Stimulated activated CD8-positive, alpha-beta memory T cell treated with anti-CD3 and anti-CD28 coated beads, Interleukin-4, amount 100 ng/mL, for 48 hours (primary cell): ENCODE measurements around the gene LAMB4.

Experiments used
- DNase-seq: peaks from one replicate; pipeline ENCODE4 v3.0.0-alpha.2; 2020

LAMB4 gene

GRCh38 chr7:107982042-107982840, 147.9 kb downstream of the LAMB4 start:
- no peak for DNase-seq

GRCh38 chr7:107981466-107981865, 148.7 kb downstream of the LAMB4 start:
- no peak for DNase-seq

- DNase-seq, result no peak
These were observed 149.4 kb downstream of the LAMB4 start for GRCh38 chr7:107980671-107981190.

- DNase-seq, result no peak
These were observed 150.0 kb downstream of the LAMB4 start for GRCh38 chr7:107980171-107980570.

- DNase-seq, result no peak
These were observed 151.2 kb downstream of the LAMB4 start for GRCh38 chr7:107978815-107979408.

- DNase-seq, result no peak
These were observed 153.1 kb downstream of the LAMB4 start for GRCh38 chr7:107977048-107977447.

DNA sequence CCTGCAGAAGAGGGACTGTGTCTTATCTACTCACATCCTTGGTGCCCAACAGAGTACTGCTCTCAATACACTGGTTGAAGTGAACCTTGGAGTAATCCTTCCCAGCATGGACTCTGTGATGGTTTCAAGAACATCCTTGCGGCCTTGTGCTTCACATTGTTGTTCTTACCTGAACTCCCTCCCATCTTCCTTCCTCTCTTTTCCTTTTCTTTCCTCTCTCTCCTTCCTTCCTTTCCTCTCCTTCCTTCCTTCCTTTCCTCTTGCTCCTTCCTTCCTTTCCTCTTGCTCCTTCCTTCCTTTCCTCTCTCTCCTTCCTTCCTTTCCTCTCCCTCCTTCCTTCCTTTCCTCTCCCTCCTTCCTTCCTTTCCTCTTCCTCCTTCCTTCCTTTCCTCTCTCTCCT, 153.5 kb downstream of the LAMB4 start:
- no peak for DNase-seq

DNA sequence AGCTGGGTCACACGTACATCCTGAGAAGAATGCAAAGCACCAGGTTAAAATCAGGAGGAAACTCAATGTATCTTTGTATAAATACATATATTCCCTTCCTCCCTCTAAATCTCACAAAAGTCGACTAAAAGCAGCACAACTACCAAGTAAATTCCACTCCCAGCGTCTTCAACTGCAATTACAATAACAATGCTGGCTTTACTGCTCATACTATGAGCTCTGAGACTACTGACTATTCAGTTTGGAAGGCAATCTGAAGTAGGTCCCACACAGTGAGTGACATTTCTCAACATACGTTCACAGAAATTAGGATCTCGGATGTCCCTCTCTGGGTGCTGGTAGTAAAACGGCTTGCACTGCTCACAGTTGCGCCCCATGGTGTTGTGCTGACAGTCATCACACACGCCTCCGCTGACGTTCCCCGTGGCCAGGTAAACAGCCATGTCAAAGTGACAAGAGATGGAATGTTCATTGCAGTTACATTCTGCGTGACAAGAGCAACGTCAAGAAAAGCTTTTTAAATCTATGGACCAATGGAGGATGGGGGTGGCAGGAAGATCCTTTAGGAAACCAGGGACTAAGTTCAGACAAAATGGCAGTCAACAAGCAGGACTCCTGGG, 154.7 kb downstream of the LAMB4 start:
- DNase-seq, result no peak

DNA sequence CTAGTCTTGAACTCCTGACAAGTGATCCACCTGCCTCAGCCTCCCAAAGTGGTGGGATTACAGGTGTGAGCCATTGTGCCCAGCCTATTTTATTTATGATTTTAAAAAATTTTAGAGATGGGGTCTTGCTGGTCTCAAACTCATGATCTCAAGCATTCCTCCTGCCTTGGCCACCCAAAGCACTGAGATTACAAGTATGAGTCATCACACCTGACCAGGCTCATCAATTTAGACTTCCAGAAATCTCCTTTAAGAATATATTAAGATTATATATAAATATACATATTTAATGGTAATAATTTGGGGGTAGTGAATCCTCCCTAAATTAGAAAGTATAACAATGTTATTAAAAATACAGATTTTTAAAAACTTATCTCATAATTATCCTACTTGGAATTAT, 156.3 kb downstream of the LAMB4 start:
- DNase-seq, result no peak
